ENCODE measurements around the gene ELAVL1. TPM values are rescaled to one million over a fixed set of nuclear protein-coding genes. Genes with fewer than 3 reads are reported as not detected.

ELAVL1 gene
- total RNA-seq, 1 donor from 2014 or later, result 107 TPM

DNA sequence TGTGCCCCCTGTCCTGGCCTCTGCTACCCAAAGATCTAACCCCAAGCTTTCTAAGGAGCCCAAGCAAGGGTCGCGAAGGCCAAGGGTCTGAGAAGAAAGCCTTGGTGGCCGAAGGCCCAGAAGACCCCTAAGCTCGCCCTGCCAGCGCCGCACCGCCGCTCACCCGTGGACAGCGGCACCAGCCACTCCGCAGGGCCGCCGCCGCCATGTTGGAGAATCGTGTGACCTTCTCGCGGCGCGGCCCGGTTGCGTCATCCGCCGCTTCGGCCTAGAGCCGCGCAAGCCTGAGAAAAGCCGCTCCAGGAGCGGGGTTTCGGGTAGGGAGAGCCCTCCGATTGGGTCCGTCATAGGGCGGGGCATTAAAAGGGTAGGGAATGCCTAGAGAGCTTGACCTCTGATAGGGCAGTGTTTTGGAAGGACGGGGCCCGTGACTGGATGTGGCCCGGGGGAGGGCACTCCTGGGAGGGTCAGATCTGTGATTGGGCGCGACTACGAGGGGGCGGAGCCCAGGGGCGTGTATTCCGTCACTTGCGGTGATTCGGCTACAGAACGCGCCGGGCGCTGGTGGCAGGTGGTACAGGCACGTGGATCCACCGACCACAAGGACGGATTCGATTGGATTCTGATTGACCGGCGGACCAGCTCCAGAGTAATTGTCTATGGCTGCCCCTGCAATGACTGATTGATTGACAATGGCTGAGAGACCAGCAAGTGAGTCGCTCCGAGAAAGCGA is 61.8 kb downstream of the ELAVL1 start, which contains the start of gene TIMM44:
Gene TIMM44, minus strand, starts transcription at position 223 of the 733 bp plus-strand sequence. Its CDS starts 15 bp downstream, at position 208.
- peaks cover 3% of the 10 kb centered on the region for H3K9me3 Mint-ChIP-seq (ENCODE audit: unreplicated experiment)
- H3K4me1 Mint-ChIP-seq (ENCODE audit: low read depth, unreplicated experiment), result peaks cover 5% of the 10 kb centered on the region
- Histone ChIP-seq H3K79me2 (ENCODE audit: insufficient read depth, low read length) (peaks cover 32% of the 10 kb centered on the region), H3K27ac (ENCODE audit: low read depth, low read length) (peak within 1 kb of the TSS; percentile 95), H3K4me3 (ENCODE audit: insufficient read depth, low read depth, low read length) (peak within 1 kb of the TSS; percentile 87), H3K4me1 (ENCODE audit: insufficient read depth, low read length) (peaks cover 13% of the 10 kb centered on the region), H3K4me2 (ENCODE audit: low read length) (peak within 1 kb of the TSS; percentile 98), H3K27me3 (ENCODE audit: insufficient read depth, low read length) (no peaks in the 10 kb centered on the region), H3K36me3 (ENCODE audit: insufficient read depth, low read length) (peaks cover 10% of the 10 kb centered on the region), H2AFZ (ENCODE audit: low read depth, low read length) (peak within 1 kb of the TSS; percentile 83), H4K20me1 (ENCODE audit: insufficient read depth, low read length) (peaks cover 17% of the 10 kb centered on the region), H3K9ac (ENCODE audit: low read length) (peak within 1 kb of the TSS; percentile 96), H3K9me3 (ENCODE audit: insufficient read depth, low read depth, low read length) (no peaks in the 10 kb centered on the region)
- H3K4me3 Mint-ChIP-seq (ENCODE audit: unreplicated experiment), result peak within 1 kb of the TSS; percentile 95
- peaks cover 8% of the 10 kb centered on the region for H3K36me3 Mint-ChIP-seq (ENCODE audit: low read depth, unreplicated experiment)
- no peaks in the 10 kb centered on the region for H3K27me3 Mint-ChIP-seq (ENCODE audit: low read depth, unreplicated experiment)
- FAIRE-seq (peak; percentile 76), DNase-seq (ENCODE audit: low read depth) (peak; percentile 99)
- H3K27ac Mint-ChIP-seq (ENCODE audit: unreplicated experiment), result peak within 1 kb of the TSS; percentile 98
- no peak for TF ChIP-seq EZH2 (IDR thresholded peaks at IDR 0.05; ENCODE audit: insufficient read depth, low read length)
- TF ChIP-seq, protein P1, sequence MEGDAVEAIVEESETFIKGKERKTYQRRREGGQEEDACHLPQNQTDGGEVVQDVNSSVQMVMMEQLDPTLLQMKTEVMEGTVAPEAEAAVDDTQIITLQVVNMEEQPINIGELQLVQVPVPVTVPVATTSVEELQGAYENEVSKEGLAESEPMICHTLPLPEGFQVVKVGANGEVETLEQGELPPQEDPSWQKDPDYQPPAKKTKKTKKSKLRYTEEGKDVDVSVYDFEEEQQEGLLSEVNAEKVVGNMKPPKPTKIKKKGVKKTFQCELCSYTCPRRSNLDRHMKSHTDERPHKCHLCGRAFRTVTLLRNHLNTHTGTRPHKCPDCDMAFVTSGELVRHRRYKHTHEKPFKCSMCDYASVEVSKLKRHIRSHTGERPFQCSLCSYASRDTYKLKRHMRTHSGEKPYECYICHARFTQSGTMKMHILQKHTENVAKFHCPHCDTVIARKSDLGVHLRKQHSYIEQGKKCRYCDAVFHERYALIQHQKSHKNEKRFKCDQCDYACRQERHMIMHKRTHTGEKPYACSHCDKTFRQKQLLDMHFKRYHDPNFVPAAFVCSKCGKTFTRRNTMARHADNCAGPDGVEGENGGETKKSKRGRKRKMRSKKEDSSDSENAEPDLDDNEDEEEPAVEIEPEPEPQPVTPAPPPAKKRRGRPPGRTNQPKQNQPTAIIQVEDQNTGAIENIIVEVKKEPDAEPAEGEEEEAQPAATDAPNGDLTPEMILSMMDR (IDR thresholded peaks at IDR 0.05; ENCODE audit: insufficient read depth, low read depth, low read length), result no peak

- Histone ChIP-seq H3K4me3 (ENCODE audit: insufficient read depth, low read depth, low read length) (peak overlapping the region; percentile 87), H3K79me2 (ENCODE audit: insufficient read depth, low read length) (peaks cover 32% of the 10 kb centered on the region), H3K9ac (ENCODE audit: low read length) (peak overlapping the region; percentile 96), H3K9me3 (ENCODE audit: insufficient read depth, low read depth, low read length) (no peaks in the 10 kb centered on the region), H3K4me1 (ENCODE audit: insufficient read depth, low read length) (peaks cover 13% of the 10 kb centered on the region), H2AFZ (ENCODE audit: low read depth, low read length) (peak overlapping the region; percentile 83), H3K27me3 (ENCODE audit: insufficient read depth, low read length) (no peaks in the 10 kb centered on the region), H4K20me1 (ENCODE audit: insufficient read depth, low read length) (peaks cover 17% of the 10 kb centered on the region), H3K27ac (ENCODE audit: low read depth, low read length) (peak overlapping the region; percentile 95), H3K4me2 (ENCODE audit: low read length) (peak overlapping the region; percentile 98), H3K36me3 (ENCODE audit: insufficient read depth, low read length) (peaks cover 12% of the 10 kb centered on the region)
- peak overlapping the region; percentile 98 for H3K27ac Mint-ChIP-seq (ENCODE audit: unreplicated experiment)
- no peak for DNase-seq (ENCODE audit: low read depth)
- H3K4me1 Mint-ChIP-seq (ENCODE audit: low read depth, unreplicated experiment), result peaks cover 5% of the 10 kb centered on the region
- H3K27me3 Mint-ChIP-seq (ENCODE audit: low read depth, unreplicated experiment), result no peaks in the 10 kb centered on the region
- no peak for FAIRE-seq
- peak overlapping the region; percentile 95 for H3K4me3 Mint-ChIP-seq (ENCODE audit: unreplicated experiment)
- peaks cover 3% of the 10 kb centered on the region for H3K9me3 Mint-ChIP-seq (ENCODE audit: unreplicated experiment)
- TF ChIP-seq, protein P1 (IDR thresholded peaks at IDR 0.05; ENCODE audit: insufficient read depth, low read depth, low read length), result no peak
- no peak for TF ChIP-seq EZH2 (IDR thresholded peaks at IDR 0.05; ENCODE audit: insufficient read depth, low read length)
- H3K36me3 Mint-ChIP-seq (ENCODE audit: low read depth, unreplicated experiment), result peaks cover 6% of the 10 kb centered on the region
Measured at GRCh38 chr19:7942981-7943443, 62.4 kb downstream of the ELAVL1 start.
